Right lobe of liver (tissue), 6 donors: ENCODE data around the gene RTP3. TPM values are rescaled to one million over a fixed set of nuclear protein-coding genes. Genes with fewer than 3 reads are reported as not detected.

ENCODE experiments used
- ATAC-seq, 4 donors: fragments of 200-7000 bp; cut with Tn5 transposase; one replicate each; pipeline ENCODE4 v1.9.1; 2020; ENCODE audit warnings: mild to moderate bottlenecking in 4 of 4, moderate library complexity in 4 of 4
- DNase-seq, 3 donors: peaks; one replicate each; pipeline ENCODE4 v3.0.0-alpha.2; 2020
- H3K27ac ChIP-seq, 3 donors: fragments of 200-600 bp; one replicate each; pipeline ENCODE4 v1.8.0; 2022
- H3K27me3 ChIP-seq, 2 donors: fragments of 200-600 bp; one replicate each; pipeline ENCODE4 v1.8.0; 2022
- H3K36me3 ChIP-seq, 4 donors: fragments of 200-600 bp; sonication (generic) in 1 of 4; one replicate each; pipeline versions ENCODE4 v1.5.1 to v1.8.0; 2017 to 2022; ENCODE audit warnings: control low read depth in 1 of 4
- H3K4me1 ChIP-seq, 4 donors: fragments of 200-600 bp; sonication (generic) in 1 of 4; one replicate each; pipeline versions ENCODE4 v1.5.1 to v1.8.0; 2017 to 2022; ENCODE audit warnings: control low read depth in 1 of 4
- H3K4me3 ChIP-seq, 3 donors: fragments of 200-600 bp; one replicate each; pipeline ENCODE4 v1.8.0; 2022
- H3K9me3 ChIP-seq, 4 donors: fragments of 200-600 bp; sonication (generic) in 1 of 4; one replicate each; pipeline versions ENCODE4 v1.5.1 to v1.8.0; 2017 to 2022; ENCODE audit warnings: control low read depth in 1 of 4
- CTCF ChIP-seq, 4 donors: fragments of 200-600 bp in 3 of 4; fragments of 450-650 bp in 1 of 4; IDR thresholded peaks; one replicate each; pipeline versions ENCODE4 v1.5.1 to v1.8.0; 2016 to 2022; ENCODE audit warnings: antibody characterized with exemption in 4 of 4, mild to moderate bottlenecking in 2 of 4
- POLR2A ChIP-seq: fragments of 450-650 bp; IDR thresholded peaks from one replicate; pipeline ENCODE4 v1.6.1; 2017; ENCODE audit warnings: antibody characterized with exemption, mild to moderate bottlenecking
- WGBS: methylation state at CpG from one replicate; pipeline ENCODE4 v1.1.6; 2018; ENCODE audit warnings: low coverage, low lambda C conversion rate; ENCODE audit not compliant: insufficient coverage; ENCODE audit errors: missing lambda C conversion rate; 5-methylcytosine and 5-hydroxymethylcytosine counted together
- intact Hi-C, 2 donors: fragments of 100-400 bp; cut with DNase I; formaldehyde crosslinking; loops; one replicate each; pipeline versions ENCODE4 v1.11.2 to v1.14.1; 2022
- total RNA-seq, 6 experiments: library from RNA; depleted of rRNA in 2 of 6; stranded (reverse); fragments of >200 nt in 2 of 6; fragmentation: NEBNext Ultra II Directional in 3 of 6; extraction: Animal tissue kit (Norgen Biotek cat#: 25700) in 3 of 6; gene quantifications; one replicate each; pipeline versions ENCODE4 v1.1.0 to v1.2.4, GENCODE V29; 2016 to 2023
- donor health status: DM: no; HTN: yes; CAD: no.
- donor health status: DM: no; HTN: no; CAD: no.
- donor health status: DM: no; HTN: no; CAD: no.
- donor health status: DM: no; HTN: yes; CAD: no.
- donor health status: DM: no; HTN: yes; CAD: no.

RTP3 gene
- total RNA-seq, 6 experiments from 2014 or later = 12.2 to 29.0 (median 20.9) TPM

- Histone ChIP-seq H3K9me3 (no peaks in the 10 kb centered on the region), H3K4me3 (no peak overlapping the region), H3K27ac (no peak overlapping the region), H3K4me1 (no peaks in the 10 kb centered on the region), H3K36me3 (no peaks in the 10 kb centered on the region), H3K27me3 (no peaks in the 10 kb centered on the region)
- 23% methylated on average over 3 of the region's 3 CpGs for WGBS
- DNase-seq (no peak), ATAC-seq (no peak)
- TF ChIP-seq CTCF (IDR thresholded peaks at IDR 0.05) (no peak), POLR2A (no peak)
- intact Hi-C loops = no loop called here
Measured at GRCh38 chr3:46454209-46454595, 43.6 kb upstream of the RTP3 start.

- no peak overlapping the region for H3K27ac ChIP-seq
- intact Hi-C loops = no loop called here
- no peaks in the 10 kb centered on the region for H3K9me3 ChIP-seq
- no peaks in the 10 kb centered on the region for H3K4me1 ChIP-seq
- H3K4me3 ChIP-seq = no peak overlapping the region
- ATAC-seq (peak in 1 of 4 donors; percentile 30), DNase-seq (no peak)
- 67% methylated on average over 6 of the region's 7 CpGs for WGBS
- no peak for TF ChIP-seq CTCF (IDR thresholded peaks at IDR 0.05)
- TF ChIP-seq POLR2A = no peak
- H3K36me3 ChIP-seq = no peaks in the 10 kb centered on the region
- no peaks in the 10 kb centered on the region for H3K27me3 ChIP-seq
Measured at GRCh38 chr3:46454606-46455005, 43.2 kb upstream of the RTP3 start.

- no peak overlapping the region for H3K4me3 ChIP-seq
- H3K4me1 ChIP-seq = no peaks in the 10 kb centered on the region
- peak in 1 of 4 donors; percentile 27 for ATAC-seq
- intact Hi-C loops = no loop called here
- WGBS = 83% methylated on average over 8 of the region's 21 CpGs
- H3K9me3 ChIP-seq = no peaks in the 10 kb centered on the region
- no peaks in the 10 kb centered on the region for H3K36me3 ChIP-seq
- no peaks in the 10 kb centered on the region for H3K27me3 ChIP-seq
- DNase-seq = no peak
- H3K27ac ChIP-seq = no peak overlapping the region
- TF ChIP-seq CTCF (IDR thresholded peaks at IDR 0.05) = no peak
- TF ChIP-seq POLR2A = no peak
Measured at GRCh38 chr3:46455231-46456115, 42.3 kb upstream of the RTP3 start.

GRCh38 chr3:46456118-46456517 lies 41.7 kb upstream of the RTP3 start:
- no peak for DNase-seq
- TF ChIP-seq POLR2A (no peak), CTCF (IDR thresholded peaks at IDR 0.05) (no peak)
- H3K27ac ChIP-seq = no peak overlapping the region
- H3K36me3 ChIP-seq = no peaks in the 10 kb centered on the region
- intact Hi-C loops = no loop called here
- no peak overlapping the region for H3K4me3 ChIP-seq
- 81% methylated on average over 7 of the region's 14 CpGs for WGBS
- no peak for ATAC-seq
- H3K27me3 ChIP-seq = no peaks in the 10 kb centered on the region
- no peaks in the 10 kb centered on the region for H3K4me1 ChIP-seq
- no peaks in the 10 kb centered on the region for H3K9me3 ChIP-seq
